Islet precursor cell (in vitro differentiated cells): ENCODE results near the gene GOLT1A.

ENCODE experiments used
- DNase-seq: peaks from one replicate; pipeline ENCODE4 v3.0.0-alpha.2; 2018

The GOLT1A gene

GRCh38 chr1:204190212-204191211 is 23.3 kb downstream of the GOLT1A start:
- peak; percentile 56 for DNase-seq

DNA sequence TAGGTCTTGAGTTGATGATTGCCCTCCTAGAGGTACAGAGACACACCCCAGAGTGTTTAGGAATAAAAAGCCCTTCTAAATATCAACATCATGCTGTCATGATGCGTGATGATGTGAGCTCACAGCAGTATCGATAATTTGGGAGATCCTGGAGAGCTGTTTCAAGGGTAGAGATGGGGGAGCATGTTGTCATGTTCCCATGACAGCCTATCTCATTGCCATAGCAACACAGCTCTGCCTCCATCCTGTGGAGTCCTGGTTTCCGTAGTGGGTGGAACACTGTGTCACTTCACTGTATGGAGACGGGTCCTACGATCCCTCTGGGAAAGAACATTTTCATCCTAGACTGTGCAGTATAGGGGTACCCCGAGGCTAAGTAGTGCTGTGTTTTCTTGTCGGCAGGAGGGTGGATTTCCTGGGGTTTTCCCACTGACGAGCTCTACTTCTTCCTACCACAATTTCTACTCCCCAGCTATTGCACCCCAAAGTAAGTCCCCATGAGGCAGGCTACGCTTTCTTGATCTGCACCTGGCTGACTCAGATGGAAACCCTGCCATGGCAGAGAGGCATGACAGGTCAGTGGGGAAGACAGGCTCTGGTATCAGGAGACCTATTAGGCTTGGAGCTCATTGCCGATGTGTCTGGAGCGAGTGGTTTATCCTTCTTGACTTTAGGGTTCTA is 24.7 kb downstream of the GOLT1A start:
- DNase-seq: no peak

- no peak for DNase-seq
These were observed 27.2 kb downstream of the GOLT1A start for GRCh38 chr1:204186597-204186996.

DNA sequence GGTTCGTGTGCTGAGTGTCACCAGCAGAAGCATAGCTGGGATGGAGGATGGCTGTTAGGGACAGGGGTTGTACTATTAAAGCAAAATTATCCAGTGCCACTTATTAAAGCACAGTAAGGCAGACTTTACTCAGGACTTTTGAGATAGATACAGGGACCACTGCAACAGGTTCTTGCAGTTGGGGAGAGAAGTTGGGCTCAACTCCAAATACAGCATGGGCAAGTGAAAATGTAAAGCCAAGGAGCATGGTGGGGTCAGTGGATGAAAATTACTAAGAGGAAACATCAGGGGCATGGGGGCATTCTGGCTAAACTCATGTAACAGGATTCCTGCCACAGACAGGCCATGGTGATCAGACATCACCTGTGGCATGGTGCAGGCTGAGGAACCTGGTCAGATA is 32.7 kb downstream of the GOLT1A start:
- DNase-seq: no peak

DNA sequence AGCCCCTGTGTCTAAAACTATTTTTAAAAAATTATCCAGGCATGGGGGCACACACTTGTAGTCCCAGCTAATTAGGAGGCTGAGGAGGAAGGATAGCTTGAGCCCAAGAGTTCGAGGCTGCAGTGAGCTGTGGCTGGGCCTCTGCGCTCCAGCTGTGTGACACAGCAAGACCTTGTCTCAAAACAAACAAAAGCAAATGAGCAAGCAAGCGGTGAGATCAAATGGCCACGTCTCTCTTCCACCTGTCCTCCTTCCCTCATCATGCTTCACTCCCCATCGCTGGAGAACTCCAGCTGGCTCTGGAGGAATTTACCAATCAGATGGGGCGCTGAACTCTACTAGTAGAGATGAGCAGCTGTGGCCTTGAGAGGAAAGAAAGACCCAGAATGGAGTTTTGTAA is 33.7 kb downstream of the GOLT1A start:
- no peak for DNase-seq

- DNase-seq: no peak
These were observed 35.1 kb downstream of the GOLT1A start for GRCh38 chr1:204178487-204179281.

DNA sequence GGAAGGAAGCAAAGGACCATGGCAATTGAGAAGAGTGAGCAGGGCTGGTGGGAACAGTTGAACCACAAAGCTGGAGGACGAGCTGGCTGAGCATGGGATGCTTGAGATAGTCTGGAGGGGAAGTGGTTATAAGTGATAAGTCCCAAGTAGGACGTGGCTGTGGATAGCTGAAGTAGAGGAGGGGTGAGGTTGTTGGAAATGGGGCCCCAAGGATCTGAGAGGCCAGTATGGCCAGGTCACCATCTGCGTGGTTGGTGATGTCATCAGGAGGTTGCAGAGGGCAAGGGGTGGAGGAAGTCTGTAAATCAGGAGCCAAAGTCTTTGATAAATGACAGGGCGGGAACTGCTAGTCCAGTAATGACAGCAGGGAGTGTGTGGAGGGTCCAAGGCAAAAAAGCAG is 36.7 kb downstream of the GOLT1A start:
- no peak for DNase-seq

GRCh38 chr1:204176049-204176448 is 37.7 kb downstream of the GOLT1A start:
- no peak for DNase-seq

DNA sequence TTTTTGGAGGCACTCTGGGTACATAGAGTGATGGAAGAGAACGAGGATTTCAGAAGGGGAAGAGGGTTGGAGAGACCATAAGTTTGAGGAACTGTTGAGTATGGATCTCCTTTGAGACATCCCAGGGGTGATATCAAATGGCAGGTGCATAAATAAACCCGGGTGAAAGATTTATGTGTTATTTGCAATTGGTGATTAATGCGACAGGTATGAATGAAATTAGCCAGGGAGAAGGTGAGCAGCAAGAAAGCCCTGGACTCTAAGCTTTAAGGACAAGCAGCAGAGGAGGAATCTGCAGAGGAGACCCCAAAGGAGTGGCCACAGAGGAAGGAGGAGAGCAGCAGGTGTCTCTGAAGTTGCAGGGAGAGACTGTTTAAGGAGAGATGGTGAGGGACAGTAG is 38.8 kb downstream of the GOLT1A start:
- DNase-seq: no peak

DNA sequence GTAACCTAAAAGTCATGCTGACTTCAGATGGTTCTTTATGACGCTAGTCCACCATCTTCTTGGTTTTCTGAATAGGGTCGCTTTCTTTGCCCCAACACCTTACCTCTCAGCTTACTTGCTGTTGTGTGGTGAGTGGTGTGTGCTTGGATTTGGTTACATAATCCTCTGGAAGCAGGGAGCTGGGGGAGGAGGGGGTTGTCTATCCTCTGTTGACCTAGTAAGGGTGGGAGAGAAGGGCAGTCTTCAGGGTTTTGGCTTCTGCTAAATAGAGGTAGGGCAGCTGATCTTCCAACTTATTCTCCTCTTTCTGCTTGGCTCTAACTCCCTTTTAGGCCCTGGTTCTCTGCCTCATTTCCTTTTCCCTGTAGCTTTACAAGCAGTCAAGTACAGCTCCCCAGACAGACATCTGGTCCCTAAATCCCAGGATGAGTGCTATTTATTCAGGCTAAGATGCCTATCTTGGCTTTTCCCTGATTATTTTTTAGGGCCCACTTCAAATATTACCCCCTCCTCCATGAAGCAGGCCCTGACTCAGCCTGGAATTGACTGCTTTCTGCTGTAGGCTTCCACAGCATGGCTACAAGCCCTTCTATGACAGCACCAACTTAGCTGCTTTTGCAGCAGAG is 41.3 kb downstream of the GOLT1A start:
- DNase-seq: no peak

GRCh38 chr1:204171751-204172178 is 42.0 kb downstream of the GOLT1A start:
- no peak for DNase-seq

DNA sequence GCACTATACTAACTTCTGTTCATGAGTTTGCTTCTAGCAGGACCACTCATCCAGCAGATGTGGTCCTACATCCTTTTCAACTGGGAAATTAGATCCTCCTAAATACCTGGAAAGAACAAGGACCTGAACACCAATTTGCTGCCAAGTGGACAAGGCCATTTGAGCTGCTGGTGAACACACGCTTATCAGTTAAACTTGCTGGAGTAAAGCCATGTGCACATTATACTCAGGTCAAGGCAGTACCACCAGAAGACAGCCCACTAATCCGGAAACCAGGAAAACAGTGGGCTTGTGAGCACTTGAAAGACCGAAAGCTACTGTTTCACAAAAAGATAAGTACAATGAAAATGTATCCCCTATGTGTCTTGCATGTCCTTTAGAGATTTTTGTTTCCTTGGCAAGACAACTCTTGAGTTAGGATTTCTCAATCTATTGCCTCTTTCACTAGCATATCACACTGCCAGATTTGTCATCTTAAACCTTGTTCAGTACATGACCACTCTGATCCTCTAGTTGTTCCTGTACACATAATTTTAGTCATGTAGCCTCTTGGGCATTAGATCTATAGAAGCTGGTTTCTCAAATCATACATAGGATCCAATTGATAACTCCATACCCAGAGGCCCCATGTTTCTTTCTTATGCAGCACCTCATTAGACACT is 43.2 kb downstream of the GOLT1A start:
- no peak for DNase-seq

- DNase-seq: no peak
These were observed 43.9 kb downstream of the GOLT1A start for GRCh38 chr1:204169858-204170257.

- no peak for DNase-seq
These were observed 46.1 kb downstream of the GOLT1A start for GRCh38 chr1:204167730-204168129.

- DNase-seq: no peak
These were observed 47.6 kb downstream of the GOLT1A start, which contains the start of gene REN for GRCh38 chr1:204166219-204166618. Gene REN, minus strand, starts transcription at chr1:204166337. Its CDS starts 44 bp downstream, at chr1:204166293.

- peak; percentile 95 for DNase-seq
These were observed 51.2 kb downstream of the GOLT1A start for GRCh38 chr1:204162494-204163074.

DNA sequence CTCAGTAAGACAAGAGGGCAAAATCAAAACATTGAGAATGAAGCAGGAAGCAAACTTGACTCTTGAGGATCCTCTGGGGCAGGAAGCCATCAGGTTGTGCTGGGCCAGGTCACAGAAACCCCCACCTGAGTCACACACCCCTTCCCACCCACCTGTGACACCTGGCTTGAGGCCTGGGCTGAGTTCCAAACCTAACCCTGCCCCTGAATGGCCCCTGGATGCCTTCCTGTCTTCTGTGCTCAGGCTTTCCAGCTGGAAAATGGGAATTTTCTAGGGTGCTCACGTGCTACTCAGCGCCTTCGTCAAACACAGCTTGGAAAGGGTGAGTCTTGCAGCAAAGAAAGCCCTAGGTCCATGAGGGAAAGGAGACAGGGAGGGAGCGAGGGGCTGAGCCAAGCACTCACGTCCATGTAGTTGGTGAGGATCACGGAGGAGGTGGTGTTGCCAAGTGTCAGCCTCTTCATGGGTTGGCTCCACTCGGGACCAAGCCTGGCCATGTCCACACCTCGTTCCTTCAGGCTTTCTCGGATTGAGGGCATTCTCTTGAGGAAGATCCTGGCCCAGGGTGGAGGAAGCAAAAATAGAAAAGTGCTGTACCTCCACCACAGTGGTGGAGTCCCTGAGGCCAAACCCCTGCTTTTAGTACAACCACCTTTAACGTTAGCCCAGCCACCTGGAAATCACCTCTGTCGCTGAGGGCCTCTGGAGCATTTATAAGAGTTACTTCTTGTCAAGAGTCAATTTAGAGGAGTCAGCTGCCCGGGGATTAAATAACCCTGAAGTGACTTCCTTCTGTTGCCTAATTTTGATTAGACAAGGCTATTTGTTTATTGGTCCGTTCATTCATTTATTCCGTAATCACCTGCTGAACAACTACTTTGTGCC is 51.9 kb downstream of the GOLT1A start:
- DNase-seq: no peak

GRCh38 chr1:204157962-204158361 is 55.8 kb downstream of the GOLT1A start:
- no peak for DNase-seq

DNA sequence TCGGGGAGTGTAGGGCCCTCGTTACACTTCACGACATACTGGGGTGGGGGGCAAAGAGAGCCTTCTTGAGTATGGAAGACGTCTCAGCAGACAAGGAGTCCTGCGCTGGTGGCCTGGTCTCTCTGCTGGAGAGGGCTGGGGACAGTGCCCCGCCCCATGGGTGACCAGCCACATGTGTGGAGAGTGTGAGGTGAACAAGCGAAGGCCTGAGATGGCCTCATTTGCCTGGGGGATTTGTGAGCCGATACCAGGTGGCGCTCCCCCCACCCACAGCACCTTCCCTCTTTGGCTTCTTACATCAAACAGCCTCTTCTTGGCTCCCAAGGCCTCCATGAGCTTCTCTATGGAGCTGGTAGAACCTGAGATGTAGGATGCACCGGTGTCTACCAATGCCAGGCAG is 57.9 kb downstream of the GOLT1A start:
- no peak for DNase-seq

DNA sequence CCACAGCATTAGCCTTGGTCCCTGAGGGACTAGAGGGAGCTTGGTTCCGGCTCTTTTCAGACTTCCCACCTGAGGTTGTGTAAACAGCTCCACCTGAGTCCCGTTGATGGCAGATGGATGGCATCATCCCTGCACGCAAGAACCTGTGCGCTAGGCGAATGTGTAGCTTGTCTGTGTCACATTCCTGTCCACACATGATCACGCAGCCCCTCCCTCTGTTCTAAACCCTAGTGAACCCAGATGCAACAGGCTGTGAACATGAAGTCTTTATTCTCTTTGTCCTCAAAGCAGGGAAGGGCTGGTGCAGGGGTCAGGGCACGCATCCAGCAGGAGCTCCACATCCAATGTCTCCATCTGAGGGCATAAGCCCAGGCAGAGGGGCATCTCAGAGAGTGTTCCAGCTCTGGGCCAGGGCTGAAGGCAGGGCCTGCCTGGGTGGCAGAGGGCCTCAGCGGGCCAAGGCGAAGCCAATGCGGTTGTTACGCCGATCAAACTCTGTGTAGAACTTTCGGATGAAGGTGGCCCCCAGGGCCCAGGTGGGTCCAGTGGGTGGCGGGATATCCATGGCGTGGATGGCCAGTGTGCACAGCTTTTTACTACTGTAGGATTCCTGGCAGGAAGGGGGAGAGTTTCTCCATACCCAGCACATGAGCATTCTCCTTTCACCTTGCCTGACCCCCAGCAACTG is 59.1 kb downstream of the GOLT1A start:
- no peak for DNase-seq
